ENCODE measurements around the gene XNDC1N. TPM values are rescaled to one million over a fixed set of nuclear protein-coding genes. Genes with fewer than 3 reads are reported as not detected.
A peak's percentile ranks its signal among the peaks of the same experiment; 100 is the strongest.

The XNDC1N gene
- total and polyA plus RNA-seq, 2 of the 4 experiments (the other 2 are of a cell fraction): 2.5 to 8.8 TPM

DNA sequence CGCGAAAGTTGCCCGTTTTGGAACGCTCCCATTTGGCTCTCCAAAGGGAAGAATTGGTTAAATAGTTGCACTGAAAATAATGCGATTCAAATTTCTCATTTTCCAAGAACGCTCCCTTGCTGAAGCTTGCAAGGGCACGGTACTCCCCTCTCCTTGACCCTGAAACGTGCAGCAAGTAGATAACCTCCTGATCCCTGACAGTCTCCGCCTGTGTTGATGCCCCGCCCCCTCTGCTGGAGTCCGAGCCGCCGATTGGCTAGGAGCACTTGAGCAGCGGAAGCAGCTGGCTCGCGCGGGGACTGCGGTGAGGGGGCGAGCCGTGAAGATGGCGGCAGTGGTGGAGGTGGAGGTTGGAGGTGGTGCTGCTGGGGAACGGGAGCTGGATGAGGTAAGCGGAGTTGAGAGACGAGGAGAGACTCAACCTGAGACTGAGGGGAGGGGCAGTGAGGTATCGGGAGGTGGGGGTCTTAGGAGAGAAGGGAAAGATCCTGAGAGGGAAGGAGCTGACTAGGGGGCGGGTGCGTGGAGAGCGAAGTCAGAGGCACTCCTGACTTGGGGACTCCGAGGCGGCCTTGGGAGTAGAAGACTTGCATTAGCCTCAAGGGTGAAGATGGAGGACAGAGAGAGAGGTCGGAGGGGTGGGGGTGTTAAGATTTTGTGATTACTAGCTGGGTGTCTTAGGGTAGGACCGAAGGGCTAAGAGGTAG lies 496 bp upstream of the XNDC1N start, which contains the start of gene RNF121:
Gene RNF121, plus strand, starts transcription at position 310 of the 707 bp plus-strand sequence. Its CDS starts 16 bp downstream, at position 326.
- no TSS peak for BruUV-seq (replicated peaks)
- H4K5ac ChIP-seq (ENCODE audit: low read depth, low read length): peak within 1 kb of the TSS; percentile 84
- peak within 1 kb of the TSS; percentile 94 for H3K4ac ChIP-seq (ENCODE audit: low read depth, low read length)
- peak within 1 kb of the TSS; percentile 93 for H2BK120ac ChIP-seq (ENCODE audit: low read depth, low read length)
- peak within 1 kb of the TSS; percentile 97 for H2AK9ac ChIP-seq (replicated peaks; ENCODE audit: low read depth, low read length, poor library complexity)
- peak within 1 kb of the TSS; percentile 93 for H3K27ac ChIP-seq (ENCODE audit: insufficient read depth, low read length)
- in situ Hi-C loops (cut with MboI; ENCODE audit: low sequenced_read_pairs) (loop anchor here (10.0 kb wide), 1 partner anchor 56 kb away; no protein-coding TSS in a partner anchor), intact Hi-C loops (cut with micrococcal nuclease) (loop anchor here (1.0 kb wide), 1 partner anchor 17 kb away; no protein-coding TSS in a partner anchor), dilution Hi-C loops (cut with HindIII; ENCODE audit: low sequenced_read_pairs, unreplicated experiment) (no loop called here)
- H2AFZ ChIP-seq (replicated peaks; ENCODE audit: low read length, poor library complexity): peak within 1 kb of the TSS; percentile 98
- H3K18ac ChIP-seq (ENCODE audit: low read depth, low read length): peak within 1 kb of the TSS; percentile 85
- ChIA-PET POLR2A (ENCODE audit: unreplicated experiment) (interaction anchor here (0.6 kb wide), 1 partner anchor 905 kb away, joined by 3 read pairs; no protein-coding TSS in a partner anchor), CTCF (interaction anchor here (0.5 to 1.1 kb wide), 3 partner anchors 9 to 216 kb away, joined by 3 to 4 read pairs (median 4); no protein-coding TSS in a partner anchor)
- no peaks in the 10 kb centered on the region for H3K9me3 ChIP-seq (ENCODE audit: control insufficient read depth, insufficient read depth, low read length)
- peak within 1 kb of the TSS; percentile 87 for H2BK20ac ChIP-seq (ENCODE audit: low read depth, low read length)
- H3K9ac ChIP-seq (ENCODE audit: low read depth, low read length): peak within 1 kb of the TSS; percentile 92
- DNase-seq (peak; percentile 92), ATAC-seq (ENCODE audit: low read depth) (peak; percentile 99)
- H3K14ac ChIP-seq (replicated peaks; ENCODE audit: low read depth, low read length): peak within 1 kb of the TSS; percentile 93
- peak within 1 kb of the TSS; percentile 89 for H3K4me2 ChIP-seq (ENCODE audit: low read depth, low read length)
- H3K27me3 ChIP-seq (ENCODE audit: control insufficient read depth, insufficient read depth, low read length): no peaks in the 10 kb centered on the region
- H3K23ac ChIP-seq (ENCODE audit: low read depth, low read length): peak within 1 kb of the TSS; percentile 88
- H3K36me3 ChIP-seq (ENCODE audit: control insufficient read depth, insufficient read depth, low read length): no peaks in the 10 kb centered on the region
- H2AK5ac ChIP-seq (ENCODE audit: low read depth, low read length): peak within 1 kb of the TSS; percentile 86
- peaks cover 16% of the 10 kb centered on the region; the same call in 1 of the 2 replicates for H4K20me1 ChIP-seq (ENCODE audit: insufficient read depth, low read length)
- TF ChIP-seq BHLHE40 (IDR thresholded peaks at IDR 0.05; ENCODE audit: low read depth, low read length): peak; percentile 93
- TF ChIP-seq MXI1 (IDR thresholded peaks at IDR 0.05; ENCODE audit: borderline replicate concordance, low read depth, low read length): peak; percentile 58; the same call in 1 of the 2 replicates
- TF ChIP-seq MAZ (IDR thresholded peaks at IDR 0.05; ENCODE audit: borderline replicate concordance, low read depth, low read length): peak; percentile 67; the same call in 1 of the 2 replicates
- no peak for TF ChIP-seq CHD1 (IDR thresholded peaks at IDR 0.05; ENCODE audit: low read depth, low read length)
- no peak for TF ChIP-seq RFX5 (IDR thresholded peaks at IDR 0.05; ENCODE audit: low read depth, low read length)
- peak; percentile 69 for TF ChIP-seq POLR2A (IDR thresholded peaks at IDR 0.05; ENCODE audit: low read depth, low read length)
- peak within 1 kb of the TSS; percentile 83 to 99 for H4K8ac ChIP-seq (ENCODE audit: low read depth in 2 of 2, low read length in 2 of 2)
- peaks cover 12% of the 10 kb centered on the region for H3K9me1 ChIP-seq (ENCODE audit: insufficient read depth, low read length)
- peak within 1 kb of the TSS; percentile 79 for H3K4me3 ChIP-seq (ENCODE audit: insufficient read depth, low read depth, low read length)
- 0% methylated on average over 13 of the region's 32 CpGs; no CpG with 5 or more reads in 1 of the 2 experiments for WGBS, 2 experiments (ENCODE audit: extremely low coverage in 2 of 2, insufficient read length in 1 of 2)
- H2BK5ac ChIP-seq (ENCODE audit: low read depth, low read length, poor library complexity, severe bottlenecking): peak within 1 kb of the TSS; percentile 97
- peaks cover 4% of the 10 kb centered on the region for H3K4me1 ChIP-seq (ENCODE audit: control insufficient read depth, insufficient read depth, low read length)
- peak within 1 kb of the TSS; percentile 99 for H3K56ac ChIP-seq (ENCODE audit: extremely low read depth, insufficient read depth, low read length)
- H4K91ac ChIP-seq (ENCODE audit: insufficient read depth, low read depth, low read length): peak within 1 kb of the TSS; percentile 96
- peaks cover 22 to 55% of the 10 kb centered on the region in 2 experiments; a peak in 3 of 4 replicates for H3K79me1 ChIP-seq (ENCODE audit: low read depth in 1 of 2, low read length in 2 of 2)
- peak within 1 kb of the TSS; percentile 92; the same call in 2 of the 3 replicates for H2BK15ac ChIP-seq (ENCODE audit: low read depth, low read length)

All from IMR-90 (cell line).